Stimulated activated CD4-positive, alpha-beta T cell treated with anti-CD3 and anti-CD28 coated beads, Interleukin-2, amount 100 ng/mL, for 24 hours (primary cell): Measurements from ENCODE around the gene GHSR.

ENCODE experiments used
- DNase-seq, 2 donors: peaks; one replicate each; pipeline ENCODE4 v3.0.0-alpha.2; 2020

The GHSR gene

GRCh38 chr3:172437713-172438112, 10.5 kb downstream of the GHSR start:
- DNase-seq, result no peak

GRCh38 chr3:172415323-172415722, 32.9 kb downstream of the GHSR start:
- DNase-seq, result no peak

- DNase-seq, result no peak
Observed at GRCh38 chr3:172411478-172411947, 36.7 kb downstream of the GHSR start.

DNA sequence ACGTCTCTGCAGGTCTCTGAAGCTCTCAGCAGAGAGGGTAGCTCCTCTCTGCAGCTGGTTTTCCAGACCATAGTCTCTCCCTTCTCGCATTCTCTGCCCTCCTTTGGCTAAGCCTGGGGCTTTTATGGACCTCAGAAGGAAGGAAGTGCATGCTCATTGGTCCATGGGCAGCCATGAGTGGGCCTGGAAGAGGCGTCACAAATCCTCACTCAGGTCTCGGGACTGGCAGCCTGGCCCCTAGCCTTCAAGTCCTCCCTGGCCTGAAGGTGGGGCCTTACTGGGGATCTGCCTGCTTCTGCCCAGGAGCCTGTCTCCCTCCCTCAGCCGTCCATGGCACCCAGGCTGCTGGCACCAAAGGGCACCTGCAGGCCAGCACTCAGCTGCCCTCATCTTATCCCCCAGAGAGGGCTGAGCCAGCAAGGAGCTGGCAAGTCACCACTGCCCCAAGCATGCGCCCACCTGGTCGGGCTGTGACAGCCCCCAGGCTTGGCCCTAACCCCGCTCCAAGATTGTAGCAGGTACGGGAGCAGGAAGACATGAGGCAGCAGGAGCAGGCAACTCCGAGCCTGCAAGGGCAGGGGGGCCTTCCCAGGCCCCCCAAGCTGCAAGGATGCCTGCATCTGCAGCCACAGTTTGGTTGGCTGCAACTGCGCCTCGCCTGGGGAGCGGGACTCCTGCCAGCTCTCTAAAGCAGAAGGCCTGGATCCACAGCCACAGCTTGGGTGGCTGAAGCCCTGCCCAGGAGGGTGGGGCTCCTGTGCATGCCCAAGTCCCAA, 37.4 kb downstream of the GHSR start:
- no peak for DNase-seq

GRCh38 chr3:172407872-172408271, 40.4 kb downstream of the GHSR start:
- DNase-seq, result no peak

- DNase-seq, result no peak
Observed at GRCh38 chr3:172405914-172406313, 42.3 kb downstream of the GHSR start.

GRCh38 chr3:172404237-172404962, 43.9 kb downstream of the GHSR start:
- no peak for DNase-seq

DNA sequence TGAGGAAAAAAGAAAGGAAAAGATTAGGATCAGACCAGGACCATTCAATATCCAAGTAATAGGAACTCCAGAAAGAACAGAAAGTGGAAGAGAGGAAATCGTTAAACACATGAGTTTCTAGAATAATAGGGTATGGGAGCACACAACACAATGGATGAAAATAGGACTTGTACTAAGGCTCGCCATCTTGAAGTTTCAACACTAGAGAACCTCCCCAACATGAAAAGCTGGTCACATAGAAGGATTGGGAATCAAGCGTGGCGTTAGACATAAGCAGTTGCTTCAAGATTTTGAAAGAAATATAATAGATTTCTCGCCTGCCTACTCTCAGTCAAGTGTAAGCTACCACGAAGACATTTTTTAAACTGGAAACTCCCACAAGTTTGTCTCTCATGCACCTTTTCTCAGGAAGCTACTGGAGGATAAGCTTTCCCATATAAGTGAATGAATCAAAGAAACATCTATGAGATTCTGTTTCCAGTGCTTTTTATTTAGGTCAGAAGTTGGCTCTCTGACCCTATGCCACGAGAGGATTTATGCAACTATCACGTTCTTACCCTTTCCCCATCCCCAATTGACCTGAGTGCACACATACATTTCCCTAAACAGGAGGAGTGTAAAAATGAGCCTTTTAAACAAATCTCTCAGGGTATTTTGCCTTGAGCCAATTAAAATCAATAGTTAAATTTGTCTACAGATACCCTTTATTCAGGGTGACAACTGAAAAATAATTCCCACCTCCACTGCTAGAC, 45.2 kb downstream of the GHSR start:
- DNase-seq, result no peak

- no peak for DNase-seq
Observed at GRCh38 chr3:172402090-172402489, 46.2 kb downstream of the GHSR start.

- DNase-seq, result no peak
Observed at GRCh38 chr3:172398484-172398883, 49.8 kb downstream of the GHSR start.

DNA sequence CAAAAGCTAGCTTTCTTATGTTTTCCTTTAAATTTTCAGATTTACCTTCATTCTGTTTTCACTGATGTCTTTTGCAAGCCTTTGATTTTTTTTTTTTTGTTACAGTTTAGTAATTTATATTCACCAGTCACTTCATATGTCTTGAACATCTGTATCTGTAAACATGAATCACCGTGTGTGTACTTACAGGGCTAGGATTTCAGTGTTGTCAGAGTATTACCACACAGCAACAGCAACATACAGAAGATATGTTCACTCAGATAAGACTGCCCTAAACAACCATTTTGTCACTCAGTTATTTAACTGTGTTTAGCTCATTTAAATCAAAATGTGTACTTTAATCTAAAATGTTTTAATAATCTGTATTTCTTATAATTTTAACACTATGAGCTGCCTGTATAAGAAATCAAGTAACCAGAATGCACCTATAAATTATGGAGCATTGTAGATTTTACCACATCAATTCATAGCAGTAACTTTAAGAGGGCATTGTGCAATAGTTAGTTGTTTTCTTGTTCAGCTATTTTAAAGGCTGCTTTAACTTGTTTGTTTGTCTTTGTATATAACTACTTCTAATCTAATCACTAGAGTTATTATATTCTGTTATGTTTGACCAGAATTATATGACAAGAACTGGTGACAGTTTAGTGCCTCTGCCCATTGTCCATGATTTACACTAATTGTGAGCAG, 50.4 kb downstream of the GHSR start:
- no peak for DNase-seq

DNA sequence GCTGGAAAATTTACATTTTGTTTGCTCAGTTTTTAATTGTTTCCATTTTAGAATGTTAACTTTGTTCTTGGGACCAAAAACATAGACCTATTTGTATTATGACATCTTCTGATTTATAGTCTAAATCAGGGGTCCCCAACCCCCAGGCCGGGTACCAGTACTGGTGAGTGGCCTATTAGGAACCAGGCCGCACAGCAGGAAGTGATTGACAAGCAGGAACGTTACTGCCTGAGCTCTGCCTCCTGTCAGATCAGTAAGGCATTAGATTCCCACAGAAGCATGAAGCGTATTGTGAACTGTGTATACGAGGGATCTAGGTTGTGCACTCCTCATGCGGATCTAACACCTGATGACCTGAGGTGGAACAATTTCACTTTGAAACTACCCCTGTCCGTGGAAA, 51.9 kb downstream of the GHSR start:
- DNase-seq, result no peak

DNA sequence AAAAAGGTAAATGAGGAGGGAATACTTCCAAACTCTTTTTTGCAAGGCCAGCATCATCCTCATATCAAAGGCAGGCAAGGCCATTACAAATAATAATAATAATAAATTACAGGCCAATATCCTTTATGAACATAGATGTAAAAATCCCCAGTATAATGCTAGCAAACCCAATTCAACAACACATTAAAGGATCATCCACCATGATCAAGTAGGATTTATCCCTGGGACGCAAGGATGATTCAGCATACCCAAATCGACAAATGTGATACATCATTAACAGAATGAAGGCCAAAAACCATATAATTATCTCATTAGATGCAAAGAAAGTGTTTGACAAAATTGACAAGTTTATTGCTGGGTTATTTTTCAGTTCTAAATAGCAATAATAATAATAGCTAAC, 53.6 kb downstream of the GHSR start:
- DNase-seq, result no peak
